ENCODE measurements around the gene TRIP6.
"Not testable (repeated sequence)": the region's sequence is repeated elsewhere in the genome, so short reads cannot be mapped to it uniquely, and the experiment has no call there.

The TRIP6 gene

GRCh38 chr7:100911484-100911883, 44.3 kb downstream of the TRIP6 start:
- FAIRE-seq (no peak), DNase-seq (ENCODE audit: insufficient read length) (no peak)
- no peak for TF ChIP-seq TAF1 (IDR thresholded peaks at IDR 0.05; ENCODE audit: borderline replicate concordance, low read depth, low read length)
- no peak for TF ChIP-seq POLR2A (IDR thresholded peaks at IDR 0.05; ENCODE audit: low read depth, low read length)
- TF ChIP-seq POLR2AphosphoS5 (IDR thresholded peaks at IDR 0.05; ENCODE audit: low read depth, low read length), result no peak

GRCh38 chr7:100914208-100914878, 47.2 kb downstream of the TRIP6 start:
- TF ChIP-seq POLR2AphosphoS5 (IDR thresholded peaks at IDR 0.05; ENCODE audit: low read depth, low read length), result no peak
- TF ChIP-seq TAF1 (IDR thresholded peaks at IDR 0.05; ENCODE audit: borderline replicate concordance, low read depth, low read length), result no peak
- TF ChIP-seq POLR2A (IDR thresholded peaks at IDR 0.05; ENCODE audit: low read depth, low read length), result no peak
- FAIRE-seq (no peak), DNase-seq (ENCODE audit: insufficient read length) (no peak)

DNA sequence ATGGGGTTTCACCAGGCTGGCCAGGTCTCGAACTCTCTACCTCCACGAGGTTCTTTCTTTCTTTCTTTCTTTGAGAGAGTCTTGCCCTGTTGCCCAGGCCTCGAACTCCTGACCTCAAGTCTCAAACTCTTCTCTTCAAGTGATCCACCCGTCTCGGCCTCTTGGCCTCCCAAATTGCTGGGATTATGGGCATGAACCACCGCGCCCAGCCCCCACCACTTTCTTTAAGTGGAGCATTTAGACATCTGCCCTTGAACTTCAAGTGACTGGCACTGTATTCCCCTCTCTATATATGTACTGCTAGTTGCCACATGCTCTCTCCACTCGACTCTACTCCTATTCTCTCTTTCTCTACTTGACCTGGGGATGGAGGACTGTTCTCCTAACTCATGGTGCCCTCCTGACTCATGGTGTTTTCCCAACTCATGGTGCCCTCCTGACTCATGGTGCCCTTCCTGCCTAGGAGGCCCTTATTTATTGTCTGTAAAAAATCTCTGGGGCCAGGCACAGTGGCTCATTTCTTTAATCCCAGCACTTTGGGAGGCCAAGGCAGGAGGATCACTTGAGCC, 47.8 kb downstream of the TRIP6 start:
- TF ChIP-seq POLR2A (IDR thresholded peaks at IDR 0.05; ENCODE audit: low read depth, low read length) (no peak), TAF1 (IDR thresholded peaks at IDR 0.05; ENCODE audit: borderline replicate concordance, low read depth, low read length) (no peak), POLR2AphosphoS5 (IDR thresholded peaks at IDR 0.05; ENCODE audit: low read depth, low read length) (no peak)
- DNase-seq (ENCODE audit: insufficient read length), result no peak
- FAIRE-seq, result no peak

DNA sequence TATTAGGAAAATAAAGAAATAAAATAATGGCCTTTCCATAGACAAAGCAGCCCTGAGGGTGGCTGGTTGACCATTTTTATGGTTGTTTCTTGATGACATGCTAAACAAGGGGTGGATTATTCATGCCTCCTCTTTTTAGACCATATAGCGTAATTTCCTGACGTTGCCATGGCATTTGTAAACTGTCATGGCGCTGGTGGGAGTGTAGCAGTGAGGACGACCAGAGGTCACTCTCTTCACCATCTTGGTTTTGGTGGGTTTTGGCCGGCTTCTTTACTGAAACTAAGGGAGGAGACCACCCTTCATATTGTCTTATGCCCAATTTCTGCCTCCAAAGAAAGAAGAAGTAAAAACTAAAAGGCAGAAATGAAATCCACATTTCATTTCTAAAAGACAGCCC, 52.1 kb downstream of the TRIP6 start:
- not testable (repeated sequence) for DNase-seq (ENCODE audit: insufficient read length); FAIRE-seq

DNA sequence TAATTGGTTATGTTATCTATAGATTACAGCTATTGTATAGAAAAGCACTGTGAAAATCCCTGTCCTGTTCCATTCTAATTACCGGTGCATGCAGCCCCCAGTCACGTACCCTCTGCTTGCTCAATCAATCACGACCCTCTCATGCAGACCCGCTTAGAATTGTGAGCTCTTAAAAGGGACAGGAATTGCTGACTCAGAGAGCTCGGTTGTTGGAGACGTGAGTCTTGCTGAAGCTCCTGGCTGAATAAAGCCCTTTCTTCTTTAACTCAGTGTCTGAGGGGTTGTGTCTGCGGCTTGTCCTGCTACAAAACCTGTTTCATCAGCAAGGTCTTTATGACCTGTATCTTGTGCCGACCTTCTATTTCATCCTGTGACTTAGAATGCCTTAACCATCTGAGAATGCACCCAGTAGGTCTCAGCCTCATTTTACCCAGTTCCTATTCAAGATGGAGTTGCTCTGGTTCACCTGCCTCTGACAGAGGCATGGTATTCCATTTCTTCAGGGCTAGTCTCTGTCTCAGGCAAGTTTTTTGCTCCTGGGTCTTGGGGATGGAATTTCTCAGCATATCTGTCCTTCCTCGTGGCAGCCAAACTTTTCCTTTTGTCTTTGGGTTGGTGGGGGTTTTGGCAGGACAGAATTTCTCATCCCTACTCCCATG, 52.7 kb downstream of the TRIP6 start:
- FAIRE-seq, result not testable (repeated sequence)

GRCh38 chr7:100921039-100921438, 53.9 kb downstream of the TRIP6 start:
- TF ChIP-seq POLR2A (IDR thresholded peaks at IDR 0.05; ENCODE audit: low read depth, low read length) (no peak), TAF1 (IDR thresholded peaks at IDR 0.05; ENCODE audit: borderline replicate concordance, low read depth, low read length) (no peak), POLR2AphosphoS5 (IDR thresholded peaks at IDR 0.05; ENCODE audit: low read depth, low read length) (no peak)
- FAIRE-seq, result no peak
- no peak for DNase-seq (ENCODE audit: insufficient read length)

More for the DNA sequence above, 52.7 kb downstream of the TRIP6 start:
- not testable (repeated sequence) for DNase-seq (ENCODE audit: insufficient read length)

All from GM12892 (cell line).